Liver (tissue), 9 donors: ENCODE data around the gene MRPL9. TPM values are rescaled to one million over a fixed set of nuclear protein-coding genes. Genes with fewer than 3 reads are reported as not detected.

Experiments used
- DNase-seq: peaks from one replicate; pipeline ENCODE4 v3.0.0-alpha.2; 2017; ENCODE audit warnings: low spot score
- H3K27ac ChIP-seq, 2 donors: one replicate each; pipeline ENCODE4 v1.7.0; 2013; ENCODE audit warnings: inconsistent platforms in 2 of 2, low read length in 2 of 2, control low read depth in 1 of 2, low read depth in 1 of 2, mild to moderate bottlenecking in 1 of 2
- H3K27me3 ChIP-seq, 4 donors: one replicate each; pipeline versions ENCODE4 v1.6.1 to v1.7.0; 2013; ENCODE audit warnings: low read length in 3 of 4, inconsistent platforms in 1 of 4, mild to moderate bottlenecking in 1 of 4, moderate library complexity in 1 of 4; ENCODE audit not compliant: control insufficient read depth in 4 of 4, insufficient read depth in 4 of 4
- H3K36me3 ChIP-seq, 4 donors: one replicate each; pipeline versions ENCODE4 v1.6.1 to v1.7.0; 2013; ENCODE audit warnings: low read length in 3 of 4, mild to moderate bottlenecking in 3 of 4, low read depth in 1 of 4, moderate library complexity in 1 of 4; ENCODE audit not compliant: control insufficient read depth in 4 of 4, insufficient read depth in 3 of 4
- H3K4me1 ChIP-seq, 4 donors: one replicate each; pipeline versions ENCODE4 v1.6.1 to v1.7.0; 2013; ENCODE audit warnings: low read length in 3 of 4, mild to moderate bottlenecking in 3 of 4, moderate library complexity in 1 of 4; ENCODE audit not compliant: control insufficient read depth in 4 of 4, insufficient read depth in 4 of 4
- H3K4me3 ChIP-seq, 3 donors: one replicate each; pipeline versions ENCODE4 v1.6.1 to v1.7.0; 2013; ENCODE audit warnings: low read length in 3 of 3, control low read depth in 1 of 3, low read depth in 1 of 3, mild to moderate bottlenecking in 1 of 3
- H3K9ac ChIP-seq, 2 donors: one replicate each; pipeline ENCODE4 v1.7.0; 2013; ENCODE audit warnings: low read length in 2 of 2, mild to moderate bottlenecking in 2 of 2, moderate library complexity in 2 of 2, control low read depth in 1 of 2, low read depth in 1 of 2
- H3K9me3 ChIP-seq, 4 donors: one replicate each; pipeline versions ENCODE4 v1.6.1 to v1.7.0; 2013; ENCODE audit warnings: low read length in 3 of 4; ENCODE audit not compliant: control insufficient read depth in 4 of 4
- EGR1 ChIP-seq, 2 donors: IDR thresholded peaks; 2 replicates each; pipeline ENCODE4 v1.6.1; 2016 to 2018; ENCODE audit warnings: antibody characterized with exemption in 2 of 2, low read depth in 2 of 2
- FOXA1 ChIP-seq: IDR thresholded peaks from 2 replicates; pipeline ENCODE4 v1.6.1; 2016; ENCODE audit warnings: antibody characterized with exemption
- FOXA2 ChIP-seq: IDR thresholded peaks from 2 replicates; pipeline ENCODE4 v1.6.1; 2016; ENCODE audit warnings: antibody characterized with exemption
- GABPA ChIP-seq, 2 donors: IDR thresholded peaks in 1 of 2; conservative IDR thresholded peaks in 1 of 2; 2 replicates each; pipeline ENCODE4 v1.6.1; 2016; ENCODE audit warnings: antibody characterized with exemption in 2 of 2, mild to moderate bottlenecking in 1 of 2, moderate library complexity in 1 of 2
- HNF4G ChIP-seq: IDR thresholded peaks from 2 replicates; pipeline ENCODE4 v1.6.1; 2016; ENCODE audit warnings: antibody characterized with exemption
- JUND ChIP-seq, 2 donors: IDR thresholded peaks; 2 replicates each; pipeline ENCODE4 v1.6.1; 2016; ENCODE audit warnings: antibody characterized with exemption in 2 of 2
- RAD21 ChIP-seq, 2 donors: IDR thresholded peaks; 2 replicates each; pipeline ENCODE4 v1.6.1; 2016; ENCODE audit warnings: antibody characterized with exemption in 2 of 2, mild to moderate bottlenecking in 2 of 2
- REST ChIP-seq: IDR thresholded peaks from 2 replicates; pipeline ENCODE4 v1.6.1; 2016; ENCODE audit warnings: antibody characterized with exemption, mild to moderate bottlenecking
- RXRA ChIP-seq, 2 donors: IDR thresholded peaks; 2 replicates each; pipeline ENCODE4 v1.6.1; 2017 to 2018; ENCODE audit warnings: antibody characterized with exemption in 2 of 2, mild to moderate bottlenecking in 1 of 2
- SP1 ChIP-seq: IDR thresholded peaks from 2 replicates; pipeline ENCODE4 v1.6.1; 2018; ENCODE audit warnings: antibody characterized with exemption, mild to moderate bottlenecking
- TAF1 ChIP-seq: conservative IDR thresholded peaks from 2 replicates; pipeline ENCODE4 v1.6.1; 2016; ENCODE audit warnings: antibody characterized with exemption, mild to moderate bottlenecking
- YY1 ChIP-seq: IDR thresholded peaks from 2 replicates; pipeline ENCODE4 v1.6.1; 2016; ENCODE audit warnings: antibody characterized with exemption, mild to moderate bottlenecking
- WGBS: extraction: QIAGEN DNeasy Blood & Tissue Kit; methylation state at CpG from one replicate; pipeline ENCODE4 v1.1.7; 2013; 5-methylcytosine and 5-hydroxymethylcytosine counted together
- polyA plus RNA-seq, 2 donors: library from polyadenylated mRNA; stranded (reverse) in 1 of 2; unstranded in 1 of 2; fragments of 200-250 nt in 1 of 2; fragments of >200 nt in 1 of 2; fragmentation: Nextera tagmentation in 1 of 2; extraction: Ambion mirVana in 1 of 2; gene quantifications; one replicate each; pipeline versions ENCODE4 v1.2.1 to v1.2.3, GENCODE V29; 2013 to 2015
- total RNA-seq, 2 donors: library from RNA; depleted of rRNA; stranded (reverse); fragments of >200 nt; gene quantifications; one replicate each; pipeline ENCODE4 v1.2.3, GENCODE V29; 2014
- TF ChIP-seq, protein P1 (sequence below): fragments of 150-350 bp; IDR thresholded peaks from 2 replicates; pipeline ENCODE4 v1.5.1; 2017; ENCODE audit warnings: improper control_type of control experiment, low read depth, low read length; ENCODE audit not compliant: missing input control
- TF ChIP-seq, protein P2 (sequence below): IDR thresholded peaks from 2 replicates; pipeline ENCODE4 v1.6.1; 2016; ENCODE audit warnings: antibody characterized with exemption
- TF ChIP-seq, protein P3 (sequence below): IDR thresholded peaks from 2 replicates; pipeline ENCODE4 v1.6.1; 2016; ENCODE audit warnings: antibody characterized with exemption
- donor health status: healthy.
- donor health status: healthy.
- donor health status: healthy.
- donor health status: healthy.
- donor health status: healthy.

The MRPL9 gene
- total and polyA plus RNA-seq, 4 donors: 22.5 to 43.5 (median 31.6) TPM

- peaks cover 0 to 15% (median 7%) of the 10 kb centered on the region in 4 donors for H3K36me3 ChIP-seq
- H3K27me3 ChIP-seq: no peaks in the 10 kb centered on the region
- 80% methylated on average over 3 of the region's 3 CpGs for WGBS
Measured at GRCh38 chr1:151776665-151777062, 13.4 kb upstream of the MRPL9 start.

DNA sequence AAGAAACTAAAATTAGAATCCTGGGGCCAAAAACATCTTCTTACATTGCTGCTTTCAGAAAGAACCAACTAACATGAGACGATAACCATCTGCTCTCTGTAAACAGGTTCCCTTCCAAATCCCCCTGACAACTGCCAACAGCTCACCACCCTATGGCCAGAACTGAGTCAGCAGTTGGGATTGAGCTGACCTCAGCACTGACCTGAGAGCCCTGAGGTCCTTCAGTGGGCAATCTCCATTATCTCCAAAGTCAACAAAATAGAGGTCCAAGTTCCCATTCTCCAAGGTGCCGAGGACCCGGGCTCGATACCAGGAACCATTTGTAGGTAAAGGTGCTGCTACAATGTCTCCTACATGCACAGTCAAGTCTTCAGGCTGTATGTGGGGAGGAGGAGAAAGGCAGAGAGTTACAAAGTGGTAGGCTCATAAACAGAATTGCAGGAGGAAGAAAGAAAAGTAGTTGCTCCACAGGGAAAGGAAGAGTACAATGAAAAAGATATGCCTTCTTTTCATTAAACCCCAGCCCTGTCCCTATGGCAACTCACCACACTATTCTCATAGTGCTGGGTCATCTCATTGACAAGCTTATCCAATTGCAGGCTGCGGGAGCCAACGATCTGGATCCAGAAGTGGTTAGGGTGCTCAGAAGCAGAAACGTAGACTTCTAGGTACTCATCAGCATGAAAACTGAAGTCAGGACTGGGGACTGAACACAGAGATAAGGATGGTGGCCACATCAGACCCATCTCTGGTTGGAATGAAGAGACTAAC is 12.8 kb upstream of the MRPL9 start:
- TF ChIP-seq RXRA (IDR thresholded peaks at IDR 0.05): no peak
- TF ChIP-seq, protein P1, sequence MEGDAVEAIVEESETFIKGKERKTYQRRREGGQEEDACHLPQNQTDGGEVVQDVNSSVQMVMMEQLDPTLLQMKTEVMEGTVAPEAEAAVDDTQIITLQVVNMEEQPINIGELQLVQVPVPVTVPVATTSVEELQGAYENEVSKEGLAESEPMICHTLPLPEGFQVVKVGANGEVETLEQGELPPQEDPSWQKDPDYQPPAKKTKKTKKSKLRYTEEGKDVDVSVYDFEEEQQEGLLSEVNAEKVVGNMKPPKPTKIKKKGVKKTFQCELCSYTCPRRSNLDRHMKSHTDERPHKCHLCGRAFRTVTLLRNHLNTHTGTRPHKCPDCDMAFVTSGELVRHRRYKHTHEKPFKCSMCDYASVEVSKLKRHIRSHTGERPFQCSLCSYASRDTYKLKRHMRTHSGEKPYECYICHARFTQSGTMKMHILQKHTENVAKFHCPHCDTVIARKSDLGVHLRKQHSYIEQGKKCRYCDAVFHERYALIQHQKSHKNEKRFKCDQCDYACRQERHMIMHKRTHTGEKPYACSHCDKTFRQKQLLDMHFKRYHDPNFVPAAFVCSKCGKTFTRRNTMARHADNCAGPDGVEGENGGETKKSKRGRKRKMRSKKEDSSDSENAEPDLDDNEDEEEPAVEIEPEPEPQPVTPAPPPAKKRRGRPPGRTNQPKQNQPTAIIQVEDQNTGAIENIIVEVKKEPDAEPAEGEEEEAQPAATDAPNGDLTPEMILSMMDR: no peak
- no peak for TF ChIP-seq YY1
- TF ChIP-seq HNF4G: no peak
- no peak for DNase-seq
- peaks cover 0 to 14% (median 6%) of the 10 kb centered on the region in 4 donors for H3K36me3 ChIP-seq
- peaks cover 0 to 4% (median 1%) of the 10 kb centered on the region in 4 donors for H3K4me1 ChIP-seq
- no peaks in the 10 kb centered on the region for H3K9me3 ChIP-seq
- H3K9ac ChIP-seq: no peak overlapping the region
- H3K27me3 ChIP-seq: no peaks in the 10 kb centered on the region
- no peak overlapping the region for H3K27ac ChIP-seq
- WGBS: 59% methylated on average over 7 of the region's 7 CpGs
- H3K4me3 ChIP-seq: no peak overlapping the region

More at GRCh38 chr1:151776665-151777062, 13.4 kb upstream of the MRPL9 start:
- DNase-seq: no peak
- H3K9me3 ChIP-seq: no peaks in the 10 kb centered on the region
- no peak overlapping the region for H3K4me3 ChIP-seq
- no peak overlapping the region for H3K27ac ChIP-seq
- peaks cover 0 to 4% (median 1%) of the 10 kb centered on the region in 4 donors for H3K4me1 ChIP-seq
- TF ChIP-seq FOXA1: no peak
- TF ChIP-seq GABPA (IDR thresholded peaks at IDR 0.05 in 1 of 2, conservative IDR thresholded peaks at IDR 0.05 in 1 of 2): no peak
- TF ChIP-seq HNF4G: no peak
- TF ChIP-seq EGR1 (IDR thresholded peaks at IDR 0.05; ENCODE audit: low read depth in 2 of 2): no peak
- TF ChIP-seq SP1: no peak
- TF ChIP-seq, protein P2, sequence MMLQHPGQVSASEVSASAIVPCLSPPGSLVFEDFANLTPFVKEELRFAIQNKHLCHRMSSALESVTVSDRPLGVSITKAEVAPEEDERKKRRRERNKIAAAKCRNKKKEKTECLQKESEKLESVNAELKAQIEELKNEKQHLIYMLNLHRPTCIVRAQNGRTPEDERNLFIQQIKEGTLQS: no peak
- no peak for TF ChIP-seq TAF1
- TF ChIP-seq FOXA2: no peak
- TF ChIP-seq RAD21 (IDR thresholded peaks at IDR 0.05): no peak
- no peak for TF ChIP-seq JUND (IDR thresholded peaks at IDR 0.05)
- H3K9ac ChIP-seq: no peak overlapping the region

- WGBS: 69% methylated on average over 3 of the region's 3 CpGs
- H3K4me1 ChIP-seq: peaks cover 0 to 4% (median 1%) of the 10 kb centered on the region in 4 donors
- H3K27ac ChIP-seq: no peak overlapping the region
- no peak for DNase-seq
- peaks cover 0 to 14% (median 4%) of the 10 kb centered on the region in 4 donors for H3K36me3 ChIP-seq
- H3K4me3 ChIP-seq: no peak overlapping the region
- H3K27me3 ChIP-seq: no peaks in the 10 kb centered on the region
- no peaks in the 10 kb centered on the region for H3K9me3 ChIP-seq
- H3K9ac ChIP-seq: no peak overlapping the region
- TF ChIP-seq YY1 (no peak), HNF4G (no peak), GABPA (IDR thresholded peaks at IDR 0.05 in 1 of 2, conservative IDR thresholded peaks at IDR 0.05 in 1 of 2) (no peak), TAF1 (no peak), REST (no peak), JUND (IDR thresholded peaks at IDR 0.05) (no peak), FOXA1 (no peak)
- TF ChIP-seq, protein P3, sequence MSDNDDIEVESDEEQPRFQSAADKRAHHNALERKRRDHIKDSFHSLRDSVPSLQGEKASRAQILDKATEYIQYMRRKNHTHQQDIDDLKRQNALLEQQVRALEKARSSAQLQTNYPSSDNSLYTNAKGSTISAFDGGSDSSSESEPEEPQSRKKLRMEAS: no peak
- TF ChIP-seq, protein P1: no peak
- TF ChIP-seq, protein P2: no peak
Measured at GRCh38 chr1:151774256-151774922, 11.1 kb upstream of the MRPL9 start.
